IMR-90 (cell line): ENCODE results near the gene LGALS13. TPM values are rescaled to one million over a fixed set of nuclear protein-coding genes. Genes with fewer than 3 reads are reported as not detected.

Experiments used
- ATAC-seq: fragments of 200-7000 bp; cut with Tn5 transposase; 2 replicates; pipeline ENCODE4 v1.9.1; 2020; ENCODE audit warnings: low read depth, mild to moderate bottlenecking, moderate library complexity
- BruUV-seq: library from RNA; stranded (reverse); fragments of 400-500 nt; replicated peaks from 2 replicates; lab custom pipeline; 2021; lab: Mats Ljungman, UMichigan
- CTCF ChIA-PET: fragments of 300-600 bp; formaldehyde crosslinking; extraction: SDS; loops from one replicate; lab custom pipeline; 2021; ENCODE audit warnings: antibody characterized with exemption; lab: Yijun Ruan, JAX
- POLR2A ChIA-PET: fragments of 300-600 bp; sonication (Branson Sonifier 250); formaldehyde crosslinking; loops from one replicate; lab custom pipeline; 2022; ENCODE audit warnings: antibody characterized with exemption; ENCODE audit not compliant: unreplicated experiment; lab: Charles Lee
- DNase-seq: peaks from one replicate; pipeline ENCODE4 v3.0.0; 2013
- H2AFZ ChIP-seq: replicated peaks from 2 replicates; pipeline ENCODE3; 2013; ENCODE audit warnings: low read length, mild to moderate bottlenecking; ENCODE audit not compliant: poor library complexity
- H2AK5ac ChIP-seq: 2 replicates; pipeline ENCODE4 v1.6.1; 2013; ENCODE audit warnings: low read depth, low read length, inconsistent platforms
- H2AK9ac ChIP-seq: replicated peaks from 2 replicates; pipeline ENCODE3; 2013; ENCODE audit warnings: mild to moderate bottlenecking, low read depth, low read length, moderate library complexity; ENCODE audit not compliant: poor library complexity
- H2BK120ac ChIP-seq: 2 replicates; pipeline ENCODE4 v1.6.1; 2013; ENCODE audit warnings: low read depth, low read length, inconsistent platforms
- H2BK15ac ChIP-seq: 3 replicates; pipeline ENCODE4 v1.6.1; 2013; ENCODE audit warnings: low read depth, low read length, inconsistent platforms
- H2BK20ac ChIP-seq: 2 replicates; pipeline ENCODE4 v1.6.1; 2013; ENCODE audit warnings: low read depth, mild to moderate bottlenecking, inconsistent platforms, low read length, moderate library complexity
- H2BK5ac ChIP-seq: 2 replicates; pipeline ENCODE4 v1.6.1; 2013; ENCODE audit warnings: mild to moderate bottlenecking, low read depth, low read length, inconsistent platforms; ENCODE audit not compliant: poor library complexity, severe bottlenecking
- H3K14ac ChIP-seq: replicated peaks from 2 replicates; pipeline ENCODE4 v1.6.1; 2013; ENCODE audit warnings: low read depth, low read length, inconsistent platforms
- H3K18ac ChIP-seq: 2 replicates; pipeline ENCODE4 v1.6.1; 2013; ENCODE audit warnings: low read depth, low read length, control low read depth
- H3K23ac ChIP-seq: 2 replicates; pipeline ENCODE4 v1.6.1; 2013; ENCODE audit warnings: low read depth, low read length, inconsistent platforms
- H3K27ac ChIP-seq: 2 replicates; pipeline ENCODE4 v1.5.1; 2013; ENCODE audit warnings: mild to moderate bottlenecking, control low read depth, low read length; ENCODE audit not compliant: insufficient read depth
- H3K27me3 ChIP-seq: 2 replicates; pipeline ENCODE4 v1.6.1; 2013; ENCODE audit warnings: low read length; ENCODE audit not compliant: control insufficient read depth, insufficient read depth
- H3K36me3 ChIP-seq: 2 replicates; pipeline ENCODE4 v1.6.1; 2013; ENCODE audit warnings: low read length, mixed read lengths; ENCODE audit not compliant: control insufficient read depth, insufficient read depth
- H3K4ac ChIP-seq: 2 replicates; pipeline ENCODE4 v1.6.1; 2013; ENCODE audit warnings: low read depth, low read length, inconsistent platforms
- H3K4me1 ChIP-seq: 2 replicates; pipeline ENCODE4 v1.6.1; 2013; ENCODE audit warnings: low read length, mixed read lengths; ENCODE audit not compliant: control insufficient read depth, insufficient read depth
- H3K4me2 ChIP-seq: 2 replicates; pipeline ENCODE4 v1.6.1; 2013; ENCODE audit warnings: low read depth, mild to moderate bottlenecking, control low read depth, low read length, moderate library complexity
- H3K4me3 ChIP-seq: 2 replicates; pipeline ENCODE4 v1.5.1; 2013; ENCODE audit warnings: low read depth, mild to moderate bottlenecking, control low read depth, low read length, moderate library complexity; ENCODE audit not compliant: insufficient read depth
- H3K56ac ChIP-seq: 2 replicates; pipeline ENCODE4 v1.6.1; 2013; ENCODE audit warnings: low read length, inconsistent platforms; ENCODE audit not compliant: insufficient read depth; ENCODE audit errors: extremely low read depth
- H3K79me1 ChIP-seq, 2 experiments: 2 replicates each; pipeline ENCODE4 v1.6.1; 2013; ENCODE audit warnings: low read length in 2 of 2, inconsistent platforms in 1 of 2, low read depth in 1 of 2
- H3K9ac ChIP-seq: 2 replicates; pipeline ENCODE4 v1.6.1; 2013; ENCODE audit warnings: low read depth, low read length, control low read depth
- H3K9me1 ChIP-seq: 2 replicates; pipeline ENCODE4 v1.6.1; 2013; ENCODE audit warnings: low read length, inconsistent platforms; ENCODE audit not compliant: insufficient read depth
- H3K9me3 ChIP-seq: 2 replicates; pipeline ENCODE4 v1.6.1; 2013; ENCODE audit warnings: low read length; ENCODE audit not compliant: control insufficient read depth, insufficient read depth
- H4K20me1 ChIP-seq: 2 replicates; pipeline ENCODE4 v1.6.1; 2013; ENCODE audit warnings: low read length, inconsistent platforms; ENCODE audit not compliant: insufficient read depth
- H4K5ac ChIP-seq: 2 replicates; pipeline ENCODE4 v1.6.1; 2013; ENCODE audit warnings: mild to moderate bottlenecking, low read depth, low read length, control low read depth
- H4K8ac ChIP-seq, 2 experiments: 2 replicates each; pipeline ENCODE4 v1.6.1; 2013; ENCODE audit warnings: low read depth in 2 of 2, low read length in 2 of 2, control low read depth in 1 of 2, inconsistent platforms in 1 of 2
- H4K91ac ChIP-seq: 2 replicates; pipeline ENCODE4 v1.6.1; 2013; ENCODE audit warnings: low read depth, low read length, inconsistent platforms; ENCODE audit not compliant: insufficient read depth
- BHLHE40 ChIP-seq: fragments of 150-350 bp; IDR thresholded peaks from 2 replicates; pipeline ENCODE4 v1.6.1; 2016; ENCODE audit warnings: mild to moderate bottlenecking, low read depth, low read length
- CEBPB ChIP-seq: IDR thresholded peaks from 2 replicates; pipeline ENCODE4 v1.6.1; 2012; ENCODE audit warnings: low read depth, low read length, improper control_type of control experiment
- CHD1 ChIP-seq: IDR thresholded peaks from 2 replicates; pipeline ENCODE4 v1.6.1; 2012; ENCODE audit warnings: low read depth, low read length, improper control_type of control experiment
- CTCF ChIP-seq: conservative IDR thresholded peaks from 2 replicates; pipeline ENCODE4 v1.5.1; 2012; ENCODE audit warnings: mild to moderate bottlenecking, low read depth, low read length, improper control_type of control experiment
- ELK1 ChIP-seq: fragments of 150-350 bp; IDR thresholded peaks from 2 replicates; pipeline ENCODE4 v1.6.1; 2016; ENCODE audit warnings: low read depth, mild to moderate bottlenecking, low read length, moderate library complexity, borderline replicate concordance
- FOS ChIP-seq: fragments of 150-350 bp; IDR thresholded peaks from 2 replicates; pipeline ENCODE4 v1.6.1; 2016; ENCODE audit warnings: low read depth, low read length
- MAFK ChIP-seq: IDR thresholded peaks from 2 replicates; pipeline ENCODE4 v1.6.1; 2012; ENCODE audit warnings: low read depth, low read length, improper control_type of control experiment
- MAZ ChIP-seq: IDR thresholded peaks from 2 replicates; pipeline ENCODE4 v1.6.1; 2012; ENCODE audit warnings: low read depth, mild to moderate bottlenecking, low read length, improper control_type of control experiment, moderate library complexity, borderline replicate concordance
- MXI1 ChIP-seq: IDR thresholded peaks from 2 replicates; pipeline ENCODE4 v1.6.1; 2012; ENCODE audit warnings: low read depth, mild to moderate bottlenecking, low read length, moderate library complexity, borderline replicate concordance
- NFE2L2 ChIP-seq: fragments of 150-350 bp; IDR thresholded peaks from 2 replicates; pipeline ENCODE4 v1.6.1; 2016; ENCODE audit warnings: low read depth, mild to moderate bottlenecking, low read length
- POLR2A ChIP-seq: IDR thresholded peaks from 2 replicates; pipeline ENCODE4 v1.6.1; 2012; ENCODE audit warnings: mild to moderate bottlenecking, low read depth, low read length
- RAD21 ChIP-seq: IDR thresholded peaks from 2 replicates; pipeline ENCODE4 v1.6.1; 2012; ENCODE audit warnings: low read length, improper control_type of control experiment
- RCOR1 ChIP-seq: IDR thresholded peaks from 2 replicates; pipeline ENCODE4 v1.6.1; 2012; ENCODE audit warnings: mild to moderate bottlenecking, low read length, improper control_type of control experiment; ENCODE audit not compliant: insufficient replicate concordance
- RFX5 ChIP-seq: IDR thresholded peaks from 2 replicates; pipeline ENCODE4 v1.8.0; 2012; ENCODE audit warnings: low read depth, mild to moderate bottlenecking, low read length, moderate library complexity
- SMC3 ChIP-seq: fragments of 150-350 bp; IDR thresholded peaks from 2 replicates; pipeline ENCODE4 v1.6.1; 2016; ENCODE audit warnings: low read depth, mild to moderate bottlenecking, antibody characterized with exemption, low read length, moderate library complexity
- USF2 ChIP-seq: fragments of 150-350 bp; IDR thresholded peaks from 2 replicates; pipeline ENCODE4 v1.6.1; 2017; ENCODE audit warnings: mild to moderate bottlenecking, antibody characterized with exemption, low read length, low read depth
- WGBS, 2 experiments: methylation state at CpG; one replicate each; pipeline versions ENCODE4 v1.1.5 to v1.1.7; 2013; ENCODE audit warnings: missing lambda C conversion rate in 2 of 2; ENCODE audit not compliant: insufficient read length in 1 of 2; ENCODE audit errors: extremely low coverage in 2 of 2; 5-methylcytosine and 5-hydroxymethylcytosine counted together
- dilution Hi-C: fragments of 300-500 bp; cut with HindIII; formaldehyde crosslinking; loops from one replicate; pipeline ENCODE4 v1.14.3; 2018; ENCODE audit warnings: low sequenced_read_pairs; ENCODE audit not compliant: unreplicated experiment
- in situ Hi-C: fragments of 300-500 bp; cut with MboI; formaldehyde crosslinking; loops from 3 replicates; pipeline ENCODE4 v1.14.3; 2019; ENCODE audit warnings: low sequenced_read_pairs, inconsistent platforms, mixed read lengths
- intact Hi-C: fragments of 100-400 bp; cut with micrococcal nuclease; formaldehyde crosslinking; loops from 2 replicates; pipeline ENCODE4 v1.10.0; 2022
- polyA plus RNA-seq, 3 experiments: library from polyadenylated mRNA; depleted of rRNA; stranded (reverse); fragments of >200 nt; gene quantifications; 2 replicates each; pipeline ENCODE4 v1.2.3, GENCODE V29; 2012; ENCODE audit warnings: low replicate concordance in 1 of 3
- total RNA-seq: library from RNA; depleted of rRNA; stranded (reverse); fragments of >200 nt; gene quantifications from 2 replicates; pipeline ENCODE4 v1.2.3, GENCODE V29; 2012

Gene LGALS13
- total and polyA plus RNA-seq, 2 of the 4 experiments (the other 2 are of a cell fraction): not detected

DNA sequence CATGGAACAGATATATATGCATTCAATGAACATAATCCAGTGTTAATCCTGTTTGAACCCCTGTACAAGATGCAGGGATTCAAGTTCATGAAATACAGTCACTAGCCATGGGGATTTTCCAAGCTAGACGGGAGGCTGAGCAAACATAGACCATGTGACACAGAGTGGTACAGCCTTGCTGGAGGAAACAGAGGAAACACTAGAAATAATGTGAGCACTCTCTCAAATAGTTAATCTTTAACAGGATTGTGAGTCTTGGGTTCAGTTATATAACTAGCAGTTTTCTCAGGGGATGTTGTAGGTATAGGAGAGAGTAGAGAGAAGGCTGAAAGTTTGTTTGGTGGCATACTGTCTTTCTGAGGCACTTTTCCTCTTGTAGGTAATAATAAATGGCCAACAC is 39.4 kb downstream of the LGALS13 start:
- no peak overlapping the region for H2AK9ac ChIP-seq
- no peak overlapping the region for H2BK120ac ChIP-seq
- H3K9me3 ChIP-seq: no peaks in the 10 kb centered on the region
- H4K20me1 ChIP-seq: no peaks in the 10 kb centered on the region
- H3K27me3 ChIP-seq: no peaks in the 10 kb centered on the region
- H3K23ac ChIP-seq: no peak overlapping the region
- no peak overlapping the region for H3K9ac ChIP-seq
- ATAC-seq: no peak
- no peak overlapping the region for H3K18ac ChIP-seq
- no peak overlapping the region for H4K91ac ChIP-seq
- H3K14ac ChIP-seq: no peak overlapping the region
- in situ Hi-C loops (no loop called here), dilution Hi-C loops (no loop called here), intact Hi-C loops (no loop called here)
- H4K8ac ChIP-seq: no peak overlapping the region
- H3K36me3 ChIP-seq: no peaks in the 10 kb centered on the region
- H3K4me1 ChIP-seq: no peaks in the 10 kb centered on the region
- H3K9me1 ChIP-seq: no peaks in the 10 kb centered on the region
- TF ChIP-seq MAZ: no peak
- no peak for TF ChIP-seq MXI1
- no peak for TF ChIP-seq BHLHE40
- TF ChIP-seq CEBPB: no peak
- no peak for TF ChIP-seq ELK1
- TF ChIP-seq RFX5: no peak
- no peak for TF ChIP-seq RCOR1
- no peak for TF ChIP-seq MAFK
- no peak for TF ChIP-seq RAD21
- TF ChIP-seq SMC3: no peak
- TF ChIP-seq CTCF: no peak
- TF ChIP-seq USF2: no peak
- no peak for TF ChIP-seq FOS
- TF ChIP-seq CHD1: no peak
- no peak for TF ChIP-seq NFE2L2
- TF ChIP-seq POLR2A: no peak
- BruUV-seq: no TSS peak
- DNase-seq: no peak
- H2AFZ ChIP-seq: no peak overlapping the region
- no peak overlapping the region for H2BK20ac ChIP-seq
- no peak overlapping the region for H2BK15ac ChIP-seq
- no peak overlapping the region for H3K4ac ChIP-seq
- WGBS, 2 experiments: no CpG with 5 or more reads among the region's 1 CpG
- no peak overlapping the region for H3K27ac ChIP-seq
- H3K4me2 ChIP-seq: no peak overlapping the region
- H2AK5ac ChIP-seq: no peak overlapping the region
- ChIA-PET CTCF (no interaction called here), POLR2A (no interaction called here)
- H3K56ac ChIP-seq: no peak overlapping the region
- no peak overlapping the region for H4K5ac ChIP-seq
- no peaks in the 10 kb centered on the region for H3K79me1 ChIP-seq
- no peak overlapping the region for H3K4me3 ChIP-seq
- no peak overlapping the region for H2BK5ac ChIP-seq
